Activated CD4-positive, alpha-beta T cell treated with anti-CD3 and anti-CD28 coated beads for 4 hours (primary cell): Measurements from ENCODE around the gene FREY1.
"Not testable (repeated sequence)": the region's sequence is repeated elsewhere in the genome, so short reads cannot be mapped to it uniquely, and the experiment has no call there.

Experiments
- DNase-seq, 2 donors: peaks; one replicate each; pipeline ENCODE4 v3.0.0-alpha.2; 2020

FREY1 gene

GRCh38 chr11:45913514-45913913 lies 6.4 kb upstream of the FREY1 start:
- DNase-seq = no peak

- DNase-seq = no peak
Measured at GRCh38 chr11:45910623-45911022, 3.6 kb upstream of the FREY1 start.

DNA sequence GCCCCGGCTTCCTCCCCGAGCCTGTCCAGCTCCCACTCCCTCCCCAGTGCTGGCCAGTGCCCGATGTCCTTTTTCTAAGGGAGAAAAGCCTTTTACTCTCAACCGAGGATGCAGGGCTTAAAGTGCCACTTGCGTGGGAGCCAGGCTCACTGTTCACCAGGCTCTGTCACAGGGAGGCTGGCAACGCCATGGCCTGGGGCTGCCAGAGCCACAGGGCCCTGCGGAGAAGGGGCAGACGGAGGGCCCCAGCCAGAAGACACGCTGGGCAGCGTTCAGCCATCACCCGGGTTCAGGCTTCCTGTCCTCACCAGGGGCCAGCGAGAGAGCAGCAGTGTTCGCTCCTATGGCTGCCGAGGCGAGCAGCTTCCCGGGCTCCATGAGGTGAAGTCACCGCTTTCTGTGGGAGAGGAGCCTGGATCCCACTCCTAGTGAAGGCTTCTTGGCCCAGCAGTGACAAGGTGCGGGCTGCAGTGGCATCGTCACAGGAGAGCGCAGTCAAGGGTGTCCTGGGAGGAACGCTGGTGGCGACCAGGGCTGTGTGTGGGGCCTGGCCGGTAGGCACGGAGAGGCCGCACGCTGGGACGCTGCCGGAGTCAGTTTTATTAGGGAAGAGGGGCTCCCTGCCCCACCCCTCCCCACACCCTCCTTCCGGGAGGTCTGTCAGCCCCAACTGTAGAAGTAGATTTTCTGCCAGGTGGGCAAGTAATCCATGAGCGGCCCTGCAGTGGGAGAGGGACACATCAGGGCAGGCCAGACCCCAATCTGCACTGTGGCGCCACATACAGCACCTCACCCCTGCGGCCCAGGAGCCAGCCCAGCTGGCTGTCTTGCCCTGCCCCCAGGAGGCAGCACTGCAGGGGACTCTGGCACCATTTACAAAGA lies 2.8 kb upstream of the FREY1 start:
- no peak for DNase-seq

DNA sequence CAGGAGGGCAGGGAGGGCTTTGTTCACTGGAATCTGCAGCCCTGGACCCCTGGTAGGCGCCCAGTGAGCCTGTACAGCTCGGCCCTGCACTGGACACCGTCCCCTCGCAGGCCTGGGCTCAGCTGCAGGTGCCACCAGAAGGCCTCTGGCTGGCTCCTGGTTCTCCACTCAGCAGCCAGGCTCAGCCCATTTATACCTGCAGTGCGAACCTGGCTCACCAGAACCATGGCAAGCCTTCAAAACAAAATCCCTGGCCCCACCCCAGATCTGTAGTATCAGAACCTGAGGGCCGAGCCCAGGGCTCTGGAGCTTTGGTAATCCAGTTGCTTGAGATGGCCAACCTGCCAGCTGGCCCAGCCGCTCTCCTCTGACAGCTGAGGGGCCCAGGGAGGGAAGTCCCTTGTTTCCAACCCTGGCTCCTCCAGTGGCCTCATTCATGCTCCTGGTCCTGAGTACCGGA lies 870 bp upstream of the FREY1 start:
- no peak for DNase-seq

DNA sequence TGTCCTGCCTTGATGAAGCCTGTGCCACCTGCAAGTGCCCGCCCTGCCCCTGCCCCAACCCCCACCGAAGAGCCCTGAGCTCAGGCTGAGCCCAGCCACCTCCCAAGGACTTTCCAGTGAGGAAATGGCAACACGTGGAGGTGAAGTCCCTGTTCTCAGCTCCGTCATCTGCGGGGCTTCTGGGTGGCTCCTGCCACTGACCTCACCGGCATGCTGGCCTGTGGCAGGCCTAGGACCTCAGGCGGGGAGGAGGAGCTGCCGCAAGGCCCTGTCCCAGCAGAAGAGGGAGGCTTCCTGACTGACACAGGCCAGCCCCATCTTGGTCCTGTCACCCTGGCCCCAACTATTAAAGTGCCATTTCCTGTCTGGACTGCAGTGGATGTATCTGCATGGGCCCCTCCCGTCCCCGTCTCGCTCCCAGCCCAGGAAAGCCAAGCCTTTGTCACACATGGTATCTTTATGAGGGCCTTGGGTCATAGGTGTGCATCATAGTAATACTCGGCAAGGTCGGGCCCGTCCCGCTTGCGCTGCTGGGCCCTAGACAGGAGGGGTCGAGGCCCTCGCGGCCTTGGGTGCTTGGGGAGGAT lies 882 bp downstream of the FREY1 start:
- DNase-seq = no peak

- not testable (repeated sequence) for DNase-seq
Measured at GRCh38 chr11:45905576-45905975, 1.5 kb downstream of the FREY1 start.

GRCh38 chr11:45905095-45905494 lies 2.0 kb downstream of the FREY1 start:
- DNase-seq = no peak

DNA sequence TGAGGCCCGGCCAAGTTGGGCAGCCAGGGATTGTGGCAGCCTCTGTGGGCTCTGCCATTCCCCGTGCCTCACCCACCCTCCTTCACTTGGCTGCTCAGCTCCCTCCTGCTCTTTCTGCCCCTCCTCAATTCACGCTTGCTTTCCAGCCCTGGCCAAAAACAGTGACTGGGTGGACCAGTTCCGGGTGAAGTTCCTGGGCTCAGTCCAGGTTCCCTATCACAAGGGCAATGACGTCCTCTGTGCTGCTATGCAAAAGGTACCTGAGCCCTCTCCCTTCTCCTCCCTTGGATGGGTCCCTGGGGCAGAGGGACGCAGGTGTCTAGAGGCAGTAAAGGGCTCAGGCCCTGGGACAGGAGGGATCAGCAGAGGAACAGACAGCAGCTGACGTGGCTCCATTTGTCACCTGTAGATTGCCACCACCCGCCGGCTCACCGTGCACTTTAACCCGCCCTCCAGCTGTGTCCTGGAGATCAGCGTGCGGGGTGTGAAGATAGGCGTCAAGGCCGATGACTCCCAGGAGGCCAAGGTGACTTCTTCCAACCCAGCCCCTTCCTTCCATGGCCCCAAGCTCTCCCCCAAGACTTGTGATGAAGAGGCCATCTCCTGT lies 2.7 kb downstream of the FREY1 start:
- no peak for DNase-seq

DNA sequence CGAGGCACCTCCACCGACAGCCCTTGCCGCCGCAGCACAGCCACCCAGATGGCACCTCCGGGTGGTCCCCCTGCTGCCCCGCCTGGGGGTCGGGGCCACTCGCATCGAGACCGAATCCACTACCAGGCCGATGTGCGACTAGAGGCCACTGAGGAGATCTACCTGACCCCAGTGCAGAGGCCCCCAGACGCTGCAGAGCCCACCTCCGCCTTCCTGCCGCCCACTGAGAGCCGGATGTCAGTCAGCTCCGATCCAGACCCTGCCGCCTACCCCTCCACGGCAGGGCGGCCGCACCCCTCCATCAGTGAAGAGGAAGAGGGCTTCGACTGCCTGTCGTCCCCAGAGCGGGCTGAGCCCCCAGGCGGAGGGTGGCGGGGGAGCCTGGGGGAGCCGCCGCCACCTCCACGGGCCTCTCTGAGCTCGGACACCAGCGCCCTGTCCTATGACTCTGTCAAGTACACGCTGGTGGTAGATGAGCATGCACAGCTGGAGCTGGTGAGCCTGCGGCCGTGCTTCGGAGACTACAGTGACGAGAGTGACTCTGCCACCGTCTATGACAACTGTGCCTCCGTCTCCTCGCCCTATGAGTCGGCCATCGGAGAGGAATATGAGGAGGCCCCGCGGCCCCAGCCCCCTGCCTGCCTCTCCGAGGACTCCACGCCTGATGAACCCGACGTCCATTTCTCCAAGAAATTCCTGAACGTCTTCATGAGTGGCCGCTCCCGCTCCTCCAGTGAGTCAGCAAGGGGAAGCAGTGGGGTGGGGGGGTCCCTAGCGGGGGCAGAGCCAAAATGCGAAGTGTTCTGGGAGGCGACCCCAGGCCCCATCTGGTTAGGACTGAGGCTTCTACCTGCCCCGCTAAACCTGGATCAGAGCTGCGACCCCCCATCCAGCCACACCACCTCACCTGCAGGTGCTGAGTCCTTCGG lies 4.4 kb downstream of the FREY1 start:
- DNase-seq = no peak

DNA sequence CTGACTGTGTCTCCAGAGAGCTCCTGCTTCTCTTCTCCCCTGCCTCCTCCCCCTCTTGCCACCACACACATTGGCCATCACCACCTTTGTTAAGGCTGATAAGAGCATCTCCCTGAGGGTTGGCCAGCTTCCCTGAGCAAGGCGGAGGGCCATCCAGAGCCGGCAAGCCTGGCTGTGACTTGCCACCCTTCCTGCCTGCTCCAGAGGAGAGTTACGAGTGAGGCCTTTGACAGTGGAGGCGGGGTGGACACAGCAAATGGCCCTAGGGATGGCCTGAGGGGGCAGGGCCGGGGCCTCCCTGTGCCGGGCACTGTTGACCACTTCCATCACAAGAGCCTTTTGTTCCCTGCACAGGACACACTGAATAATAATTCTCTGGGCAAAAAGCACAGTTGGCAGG lies 5.4 kb downstream of the FREY1 start:
- no peak for DNase-seq

DNA sequence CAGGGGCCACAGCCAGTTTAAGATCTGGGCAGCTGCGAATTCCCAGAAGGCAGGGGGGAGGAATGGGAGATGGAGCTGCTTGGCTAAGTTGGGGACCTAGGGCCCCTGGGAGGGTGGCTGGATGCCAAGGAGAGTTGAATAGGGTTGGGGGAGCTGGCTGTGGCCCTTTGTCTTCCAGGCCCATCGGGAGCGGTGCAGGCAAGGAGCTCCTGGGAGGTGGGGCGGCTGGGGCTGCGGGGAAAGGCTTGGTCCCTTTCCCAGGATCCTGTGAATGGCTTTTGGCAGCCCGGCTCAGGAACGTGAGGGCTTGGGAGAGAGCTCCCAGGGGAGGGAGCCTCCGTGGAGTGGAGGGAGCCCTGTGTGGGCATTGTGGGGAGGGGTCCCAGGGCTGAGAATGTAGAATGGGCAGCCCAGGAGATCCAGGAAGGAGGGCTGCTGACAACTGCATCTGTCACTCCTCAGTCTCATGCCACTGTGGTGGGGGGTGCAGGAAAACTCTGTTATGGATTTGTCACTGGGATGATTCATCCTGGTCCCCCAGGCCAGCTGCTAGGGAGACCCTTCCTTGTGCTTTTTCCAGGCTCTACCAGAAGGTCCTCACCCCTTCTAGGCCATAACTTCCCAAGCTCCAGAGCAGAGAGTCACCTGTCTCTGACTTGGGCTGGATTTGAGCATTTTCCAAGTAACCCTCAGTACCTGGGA lies 6.0 kb downstream of the FREY1 start:
- no peak for DNase-seq

- DNase-seq = not testable (repeated sequence)
Measured at GRCh38 chr11:45900175-45900800, 6.8 kb downstream of the FREY1 start.

GRCh38 chr11:45899448-45900174 lies 7.5 kb downstream of the FREY1 start:
- peak; percentile 46 to 50 for DNase-seq

DNA sequence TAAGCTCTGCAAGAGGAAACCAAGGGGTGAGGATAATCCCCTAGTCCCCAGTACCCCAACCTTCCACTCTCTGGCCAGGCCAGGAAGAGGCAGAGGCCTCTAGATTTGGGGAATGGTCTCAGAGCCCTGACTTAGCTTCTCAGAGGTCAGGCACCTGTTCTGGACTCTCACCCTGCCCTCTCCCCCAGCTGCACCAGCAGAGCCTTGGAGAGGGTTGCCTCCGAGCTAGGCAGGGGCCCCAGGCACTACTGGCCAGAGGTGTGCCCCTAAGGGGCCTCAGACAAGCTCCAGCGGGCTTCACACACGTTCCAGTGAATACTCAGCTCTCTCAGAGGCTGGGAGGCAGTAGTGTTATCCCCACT lies 8.0 kb downstream of the FREY1 start:
- DNase-seq = no peak

DNA sequence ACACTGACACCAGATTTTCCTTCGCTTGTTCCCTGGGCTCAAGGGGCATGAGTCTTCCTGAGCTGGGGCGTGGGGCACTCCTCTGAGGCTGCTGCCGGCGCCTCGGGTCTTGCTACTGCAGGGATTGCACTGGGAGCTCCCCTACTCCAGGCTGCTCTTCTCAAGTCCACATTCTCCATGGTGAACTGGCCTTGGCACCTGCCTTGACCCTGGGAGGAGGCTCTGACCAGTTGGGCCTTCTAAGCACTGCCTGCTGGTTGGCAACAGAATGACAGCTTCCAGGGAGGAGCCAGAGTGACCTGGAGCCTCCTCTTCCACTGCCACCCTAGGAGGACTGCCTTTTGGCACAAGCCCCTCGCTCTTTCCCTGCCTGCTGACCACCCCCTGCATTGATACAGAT lies 9.5 kb downstream of the FREY1 start:
- DNase-seq = no peak

DNA sequence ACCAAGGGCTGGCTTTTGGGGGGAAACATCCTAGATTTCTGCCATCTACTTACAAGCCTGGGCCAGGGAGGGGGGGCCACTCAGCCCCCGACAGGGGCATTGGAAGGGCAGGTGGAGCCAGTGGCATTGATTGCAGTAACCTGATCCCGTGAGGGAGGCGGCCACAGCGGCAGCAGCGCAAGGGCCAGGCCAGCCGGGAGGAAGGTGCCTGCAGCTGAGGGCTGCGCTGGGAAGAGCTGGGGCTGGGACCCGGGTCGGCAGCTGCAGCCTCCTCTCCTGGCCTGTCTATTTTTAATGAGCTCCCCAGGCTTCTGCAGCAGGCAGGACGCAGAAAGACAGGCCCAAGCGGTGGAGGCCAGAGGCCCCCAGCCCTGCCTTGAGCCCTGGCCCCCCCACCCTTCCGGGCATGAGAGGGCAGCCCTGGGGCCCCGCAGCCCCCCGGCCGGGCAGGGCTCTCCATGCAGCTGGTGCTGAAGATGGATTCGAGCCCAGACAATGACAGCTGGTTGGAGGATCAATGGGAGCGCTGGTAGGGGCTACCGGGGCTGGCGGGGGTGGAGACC lies 10.6 kb downstream of the FREY1 start:
- no peak for DNase-seq

DNA sequence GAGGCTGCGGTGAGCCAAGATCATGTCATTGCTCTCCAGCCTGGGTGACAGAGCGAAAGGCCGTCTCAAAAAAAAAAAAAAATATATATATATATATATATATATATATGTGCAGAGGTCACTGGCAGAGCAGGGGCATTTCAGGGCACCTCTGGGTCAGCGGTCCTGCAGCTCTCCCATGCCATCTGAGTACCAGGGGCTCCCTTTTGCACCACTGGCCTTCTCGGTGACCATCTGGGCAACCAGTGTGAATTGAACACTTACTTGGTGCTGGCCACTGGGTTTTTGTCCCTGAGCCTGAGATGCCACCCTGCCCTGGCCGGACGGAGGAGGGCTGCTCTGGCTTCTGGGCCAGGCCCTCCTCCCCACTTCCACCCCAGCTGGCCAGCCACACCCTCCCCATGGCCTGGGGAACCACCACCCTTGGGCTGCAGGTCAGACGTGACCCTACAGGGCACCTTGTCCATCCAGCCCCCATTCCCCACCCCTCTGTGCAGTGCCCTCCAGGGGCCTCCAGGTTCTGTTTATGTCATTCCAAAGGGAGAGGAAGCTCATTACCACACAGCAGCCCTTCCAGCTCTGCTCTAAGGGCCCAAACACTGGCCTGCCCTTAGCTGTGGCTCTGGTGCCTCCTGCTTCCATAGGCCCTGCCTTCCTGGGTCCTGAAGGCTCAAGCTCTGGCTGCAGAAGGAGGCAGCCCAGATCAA lies 11.4 kb downstream of the FREY1 start:
- no peak for DNase-seq

DNA sequence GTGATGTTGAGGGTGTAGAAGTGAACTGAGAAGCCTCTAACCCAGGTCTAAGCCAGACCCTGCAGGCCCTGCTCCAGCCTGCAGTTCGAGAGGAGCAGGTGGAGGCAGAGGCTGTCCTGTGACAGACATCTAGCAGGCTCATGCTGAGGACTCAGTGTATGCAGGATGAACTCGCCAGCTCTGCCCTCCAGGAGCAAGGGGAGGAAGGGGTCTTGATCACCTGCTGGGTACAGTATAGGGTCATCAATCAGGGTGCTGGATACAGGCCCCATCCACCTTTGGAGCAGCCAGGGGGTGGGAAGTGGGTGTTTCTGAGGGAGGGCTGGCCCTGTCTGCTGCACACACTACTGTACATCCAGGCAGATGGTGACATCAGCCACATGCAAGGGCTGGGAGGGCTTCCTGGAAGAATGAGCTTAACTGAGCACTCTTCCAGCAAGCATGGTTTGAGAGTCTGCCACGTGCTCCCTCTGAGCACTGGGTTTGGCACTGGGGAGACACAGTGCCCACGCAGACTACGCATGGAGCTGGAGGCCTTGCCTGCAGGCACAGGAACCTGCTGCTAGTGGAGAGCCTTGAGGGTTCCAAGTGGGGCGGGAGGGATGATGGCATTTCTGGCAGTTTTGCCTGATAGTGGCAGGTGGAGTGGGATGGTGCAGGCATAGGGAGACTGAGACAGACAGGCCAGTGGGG lies 12.4 kb downstream of the FREY1 start:
- no peak for DNase-seq

DNA sequence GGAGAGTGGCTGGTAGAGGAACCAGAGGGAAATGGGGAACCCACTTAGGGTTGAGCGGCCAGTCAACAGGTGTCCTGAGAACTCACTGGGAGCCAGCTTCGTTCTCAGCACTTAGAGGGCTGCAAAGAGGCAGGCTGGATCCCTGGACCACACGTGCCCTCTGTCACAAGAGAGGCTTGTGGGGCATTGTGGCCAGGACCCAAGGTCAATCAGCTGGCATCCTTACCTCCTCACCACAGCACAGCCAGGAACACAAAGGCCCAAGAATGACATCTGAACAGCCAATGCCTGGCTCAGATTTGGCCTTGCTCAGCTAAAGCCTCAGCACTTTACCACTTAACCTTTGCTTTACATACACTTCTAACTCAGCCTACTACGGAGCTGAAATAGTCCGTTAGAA lies 14.2 kb downstream of the FREY1 start:
- no peak for DNase-seq
